HepG2 (cell line): ENCODE measurements around the gene KCNMA1. TPM values are rescaled to one million over a fixed set of nuclear protein-coding genes. Genes with fewer than 3 reads are reported as not detected.

Experiments used
- ATAC-seq: fragments of 200-7000 bp; cut with Tn5 transposase; 3 replicates; pipeline ENCODE4 v1.9.1; 2020; ENCODE audit warnings: mild to moderate bottlenecking, moderate library complexity
- BruUV-seq: library from RNA; stranded (reverse); fragments of 400-500 nt; replicated peaks from 2 replicates; lab custom pipeline; 2021; lab: Mats Ljungman, UMichigan
- CTCF ChIA-PET: fragments of 300-600 bp; formaldehyde crosslinking; extraction: SDS; loops from one replicate; lab custom pipeline; 2021; ENCODE audit warnings: low total read pairs, inconsistent platforms, low intra/inter-chr PET ratio; lab: Yijun Ruan, JAX
- POLR2A ChIA-PET: fragments of 350-600 bp; sonication (Branson Sonifier 250); formaldehyde crosslinking; loops from one replicate; lab custom pipeline; 2020; ENCODE audit warnings: antibody characterized with exemption, inconsistent platforms; lab: Yijun Ruan, JAX
- DNase-seq: peaks from one replicate; pipeline ENCODE4 v3.0.0-alpha.2; 2015; ENCODE audit warnings: low spot score
- FAIRE-seq: peaks from 3 replicates; lab custom pipeline; 2011; peaks lifted over from hg19 to GRCh38; lab: Jason Lieb, UNC
- H2AFZ ChIP-seq: one replicate; pipeline ENCODE4 v1.6.1; 2011; ENCODE audit warnings: low read length, inconsistent platforms
- H3K27ac ChIP-seq: fragments of 300-600 bp; 3 replicates; pipeline ENCODE4 v1.8.0; 2011; ENCODE audit warnings: mixed run types, mild to moderate bottlenecking, mixed read lengths, low read length, inconsistent platforms; ENCODE audit not compliant: insufficient read depth; ENCODE audit errors: extremely low read length
- H3K27me3 ChIP-seq, 2 experiments: fragments of 200-600 bp in 1 of 2; 2 replicates in 1 of 2; 3 replicates in 1 of 2; pipeline versions ENCODE4 v1.6.0 to v1.8.0; 2011; ENCODE audit warnings: low read length in 2 of 2, mild to moderate bottlenecking in 2 of 2, moderate library complexity in 2 of 2, inconsistent platforms in 1 of 2; ENCODE audit not compliant: insufficient read depth in 2 of 2, control insufficient read depth in 1 of 2
- H3K36me3 ChIP-seq, 2 experiments: fragments of 200-600 bp in 1 of 2; replicated peaks in 1 of 2; 2 replicates in 1 of 2; 3 replicates in 1 of 2; pipeline versions ENCODE4 v1.5.1 to v1.8.0; 2011; ENCODE audit warnings: low read length in 2 of 2, inconsistent platforms in 1 of 2; ENCODE audit not compliant: insufficient read depth in 2 of 2, control insufficient read depth in 1 of 2
- H3K4me1 ChIP-seq: 2 replicates; pipeline ENCODE4 v1.5.1; 2012; ENCODE audit warnings: low read length, inconsistent platforms; ENCODE audit not compliant: insufficient read depth
- H3K4me2 ChIP-seq: 2 replicates; pipeline ENCODE4 v1.6.0; 2011; ENCODE audit warnings: low read depth, low read length, inconsistent platforms
- H3K4me3 ChIP-seq, 3 experiments: fragments of 200-600 bp in 1 of 3; sonication (generic), shearing (Covaris generic) in 1 of 3; replicated peaks in 1 of 3; 2 replicates each; pipeline ENCODE4 v1.5.1; 2011 to 2016; ENCODE audit warnings: low read length in 3 of 3, inconsistent platforms in 2 of 3, low read depth in 2 of 3, mild to moderate bottlenecking in 2 of 3, control low read depth in 1 of 3, mixed read lengths in 1 of 3; ENCODE audit not compliant: insufficient read depth in 1 of 3
- H3K79me2 ChIP-seq: one replicate; pipeline ENCODE4 v1.6.1; 2011; ENCODE audit warnings: low read length, inconsistent platforms; ENCODE audit not compliant: insufficient read depth
- H3K9ac ChIP-seq: 2 replicates; pipeline ENCODE4 v1.6.0; 2011; ENCODE audit warnings: mild to moderate bottlenecking, low read depth, low read length, inconsistent platforms; ENCODE audit not compliant: insufficient read depth
- H3K9me3 ChIP-seq: 2 replicates; pipeline ENCODE4 v1.5.1; 2012; ENCODE audit warnings: mild to moderate bottlenecking, low read length
- H4K20me1 ChIP-seq: 2 replicates; pipeline ENCODE4 v1.6.0; 2011; ENCODE audit warnings: inconsistent platforms, mild to moderate bottlenecking, low read length, moderate library complexity; ENCODE audit not compliant: insufficient read depth
- CBX5 ChIP-seq: sonication (generic); formaldehyde crosslinking; IDR thresholded peaks from 2 replicates; pipeline ENCODE4 v1.4.0; 2020; ENCODE audit warnings: missing genetic modification reagents, borderline replicate concordance
- CCAR2 ChIP-seq: fragments of 200-400 bp; formaldehyde crosslinking; optimal IDR thresholded peaks from 2 replicates; pipeline ENCODE3; 2018; ENCODE audit warnings: low read depth, mild to moderate bottlenecking, low read length, moderate library complexity
- GATAD1 ChIP-seq: IDR thresholded peaks from 2 replicates; pipeline ENCODE4 v1.6.1; 2016; ENCODE audit warnings: missing genetic modification reagents, missing compliant biosample characterization
- HDAC1 ChIP-seq: sonication (generic); formaldehyde crosslinking; IDR thresholded peaks from 2 replicates; pipeline ENCODE4 v1.5.1; 2020; ENCODE audit warnings: mild to moderate bottlenecking, missing genetic modification reagents
- KAT8 ChIP-seq: IDR thresholded peaks from 2 replicates; pipeline ENCODE4 v1.6.1; 2016; ENCODE audit warnings: missing genetic modification reagents, missing compliant biosample characterization
- KDM3A ChIP-seq: IDR thresholded peaks from 2 replicates; pipeline ENCODE4 v1.6.1; 2018; ENCODE audit warnings: low read depth, missing compliant biosample characterization
- MED8 ChIP-seq: sonication (generic); formaldehyde crosslinking; IDR thresholded peaks from 2 replicates; pipeline ENCODE4 v1.8.1; 2023; ENCODE audit warnings: mild to moderate bottlenecking, missing genetic modification reagents; ENCODE audit not compliant: insufficient replicate concordance
- TAF1 ChIP-seq: sonication (generic); formaldehyde crosslinking; IDR thresholded peaks from 2 replicates; pipeline ENCODE4 v1.4.0; 2020; ENCODE audit warnings: missing genetic modification reagents
- TCF7L2 ChIP-seq: IDR thresholded peaks from 2 replicates; pipeline ENCODE4 v1.6.1; 2011; ENCODE audit warnings: mild to moderate bottlenecking, low read depth, low read length, moderate library complexity
- TOPORS ChIP-seq: sonication (generic); formaldehyde crosslinking; IDR thresholded peaks from 2 replicates; pipeline ENCODE4 v1.8.0; 2023; ENCODE audit warnings: mild to moderate bottlenecking, missing genetic modification reagents
- ZNF260 ChIP-seq: sonication (generic); formaldehyde crosslinking; IDR thresholded peaks from 2 replicates; pipeline ENCODE4 v1.4.0; 2020; ENCODE audit warnings: missing genetic modification reagents, low read depth, mild to moderate bottlenecking, borderline replicate concordance
- ZNF607 ChIP-seq: sonication (generic); formaldehyde crosslinking; IDR thresholded peaks from 2 replicates; pipeline ENCODE4 v1.5.1; 2020; ENCODE audit warnings: missing genetic modification reagents, mild to moderate bottlenecking, borderline replicate concordance
- ZNF891 ChIP-seq: sonication (generic); formaldehyde crosslinking; IDR thresholded peaks from 2 replicates; pipeline ENCODE4 v1.5.0; 2020; ENCODE audit warnings: mild to moderate bottlenecking, missing genetic modification reagents
- WGBS: methylation state at CpG from one replicate; pipeline ENCODE4 v1.1.6; 2017; ENCODE audit warnings: low lambda C conversion rate; 5-methylcytosine and 5-hydroxymethylcytosine counted together
- in situ Hi-C: cut with HindIII; loops from 2 replicates; pipeline ENCODE4 v1.10.0; 2017; ENCODE audit warnings: low pct_unique_long_range_greater_than_20kb; ENCODE audit not compliant: extremely low pct_ligation_motif_present
- intact Hi-C: fragments of 100-400 bp; cut with micrococcal nuclease; formaldehyde crosslinking; loops from one replicate; pipeline ENCODE4 v1.10.0; 2022; ENCODE audit not compliant: unreplicated experiment
- polyA plus RNA-seq, 8 experiments: library from polyadenylated mRNA; depleted of rRNA in 3 of 8; stranded (reverse) in 7 of 8; unstranded in 1 of 8; fragments of >200 nt; fragmentation: Illumina TruSeq in 4 of 8; extraction: Trizol in 4 of 8; gene quantifications; 2 replicates each; pipeline versions ENCODE4 v1.2.1 to v1.2.3, GENCODE V29; 2011 to 2016; ENCODE audit warnings: low read depth in 4 of 8, missing spikeins in 1 of 8, mixed read lengths in 1 of 8; ENCODE audit not compliant: insufficient read depth in 1 of 8
- total RNA-seq, 5 experiments: library from RNA; depleted of rRNA; stranded (reverse); fragments of >200 nt; fragmentation: Illumina TruSeq; extraction: Trizol; gene quantifications; 2 replicates each; pipeline ENCODE4 v1.2.3, GENCODE V29; 2016; ENCODE audit warnings: low read depth in 1 of 5
- TF ChIP-seq, protein P1 (sequence below): sonication (generic); formaldehyde crosslinking; IDR thresholded peaks from 2 replicates; pipeline ENCODE4 v1.9.0; 2022; ENCODE audit warnings: low read depth, missing genetic modification reagents
- TF ChIP-seq, protein P2 (sequence below): IDR thresholded peaks from 2 replicates; pipeline ENCODE4 v1.6.1; 2016; ENCODE audit warnings: low read depth
- TF ChIP-seq, protein P3 (sequence below): sonication (generic); formaldehyde crosslinking; conservative IDR thresholded peaks from 2 replicates; pipeline ENCODE4 v1.4.0; 2020; ENCODE audit warnings: mild to moderate bottlenecking, missing genetic modification reagents, moderate library complexity
- TF ChIP-seq, protein P4 (sequence below): sonication (generic); formaldehyde crosslinking; IDR thresholded peaks from 2 replicates; pipeline ENCODE4 v1.4.0; 2020; ENCODE audit warnings: mild to moderate bottlenecking, missing genetic modification reagents

The KCNMA1 gene
- total and polyA plus RNA-seq, 2 of the 13 experiments (the other 11 are each of a cell fraction or from before 2014, with no cell fraction given), result 0.02 TPM; not detected in 1

DNA sequence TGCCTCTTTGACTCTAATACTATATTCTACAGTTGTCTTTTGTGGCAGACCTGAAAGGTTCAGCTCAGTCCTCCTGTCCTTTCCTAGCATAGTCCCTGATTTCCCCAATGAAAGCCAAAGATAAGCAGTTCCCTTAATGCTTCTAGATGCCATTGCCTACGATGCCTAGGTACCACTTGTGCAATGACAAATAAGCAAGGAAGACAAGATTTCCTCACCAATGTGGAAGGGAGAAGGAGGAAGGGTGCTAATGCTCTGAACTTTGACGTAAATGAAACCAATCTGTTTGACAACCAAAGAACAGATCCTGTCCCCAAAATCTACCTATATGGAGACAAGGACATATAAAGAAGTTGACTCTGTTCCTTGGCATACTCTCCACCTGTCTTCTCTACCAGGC, 393.3 kb downstream of the KCNMA1 start:
- Histone ChIP-seq H3K9me3 (no peaks in the 10 kb centered on the region), H3K4me3 (no peak overlapping the region), H3K36me3 (no peaks in the 10 kb centered on the region), H3K9ac (no peak overlapping the region), H4K20me1 (no peaks in the 10 kb centered on the region), H3K4me1 (peaks cover 9% of the 10 kb centered on the region), H2AFZ (no peak overlapping the region), H3K27ac (no peak overlapping the region), H3K79me2 (no peaks in the 10 kb centered on the region), H3K4me2 (no peak overlapping the region), H3K27me3 (0 out of 5 replicates have a peak, but pooled peaks cover 0 to 4% of the 10 kb centered on the region in 2 experiments)
- ChIA-PET CTCF (no interaction called here), POLR2A (no interaction called here)
- no peak for ATAC-seq
- 0% methylated on average over 2 of the region's 2 CpGs for WGBS
- BruUV-seq, result no TSS peak
- no peak for DNase-seq
- FAIRE-seq, result no peak
- intact Hi-C loops (no loop called here), in situ Hi-C loops (no loop called here)
- TF ChIP-seq TAF1 (CRISPR knock-in tag) (no peak), ZNF607 (CRISPR knock-in tag) (no peak), ZNF260 (CRISPR knock-in tag) (no peak), GATAD1 (no peak), KDM3A (CRISPR knock-in tag) (no peak), CCAR2 (no peak), ZNF891 (CRISPR knock-in tag) (no peak), HDAC1 (CRISPR knock-in tag) (no peak), CBX5 (CRISPR knock-in tag) (no peak), KAT8 (CRISPR knock-in tag) (no peak), TCF7L2 (no peak), MED8 (CRISPR knock-in tag) (no peak), TOPORS (CRISPR knock-in tag) (no peak)
- TF ChIP-seq, protein P1, sequence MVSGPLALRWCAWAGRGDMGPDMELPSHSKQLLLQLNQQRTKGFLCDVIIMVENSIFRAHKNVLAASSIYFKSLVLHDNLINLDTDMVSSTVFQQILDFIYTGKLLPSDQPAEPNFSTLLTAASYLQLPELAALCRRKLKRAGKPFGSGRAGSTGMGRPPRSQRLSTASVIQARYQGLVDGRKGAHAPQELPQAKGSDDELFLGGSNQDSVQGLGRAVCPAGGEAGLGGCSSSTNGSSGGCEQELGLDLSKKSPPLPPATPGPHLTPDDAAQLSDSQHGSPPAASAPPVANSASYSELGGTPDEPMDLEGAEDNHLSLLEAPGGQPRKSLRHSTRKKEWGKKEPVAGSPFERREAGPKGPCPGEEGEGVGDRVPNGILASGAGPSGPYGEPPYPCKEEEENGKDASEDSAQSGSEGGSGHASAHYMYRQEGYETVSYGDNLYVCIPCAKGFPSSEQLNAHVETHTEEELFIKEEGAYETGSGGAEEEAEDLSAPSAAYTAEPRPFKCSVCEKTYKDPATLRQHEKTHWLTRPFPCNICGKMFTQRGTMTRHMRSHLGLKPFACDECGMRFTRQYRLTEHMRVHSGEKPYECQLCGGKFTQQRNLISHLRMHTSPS (CRISPR knock-in tag), result no peak
- TF ChIP-seq, protein P2, sequence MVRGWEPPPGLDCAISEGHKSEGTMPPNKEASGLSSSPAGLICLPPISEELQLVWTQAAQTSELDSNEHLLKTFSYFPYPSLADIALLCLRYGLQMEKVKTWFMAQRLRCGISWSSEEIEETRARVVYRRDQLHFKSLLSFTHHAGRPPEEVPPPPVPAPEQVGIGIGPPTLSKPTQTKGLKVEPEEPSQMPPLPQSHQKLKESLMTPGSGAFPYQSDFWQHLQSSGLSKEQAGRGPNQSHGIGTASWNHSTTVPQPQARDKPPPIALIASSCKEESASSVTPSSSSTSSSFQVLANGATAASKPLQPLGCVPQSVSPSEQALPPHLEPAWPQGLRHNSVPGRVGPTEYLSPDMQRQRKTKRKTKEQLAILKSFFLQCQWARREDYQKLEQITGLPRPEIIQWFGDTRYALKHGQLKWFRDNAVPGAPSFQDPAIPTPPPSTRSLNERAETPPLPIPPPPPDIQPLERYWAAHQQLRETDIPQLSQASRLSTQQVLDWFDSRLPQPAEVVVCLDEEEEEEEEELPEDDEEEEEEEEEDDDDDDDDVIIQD, result no peak
- TF ChIP-seq, protein P3, sequence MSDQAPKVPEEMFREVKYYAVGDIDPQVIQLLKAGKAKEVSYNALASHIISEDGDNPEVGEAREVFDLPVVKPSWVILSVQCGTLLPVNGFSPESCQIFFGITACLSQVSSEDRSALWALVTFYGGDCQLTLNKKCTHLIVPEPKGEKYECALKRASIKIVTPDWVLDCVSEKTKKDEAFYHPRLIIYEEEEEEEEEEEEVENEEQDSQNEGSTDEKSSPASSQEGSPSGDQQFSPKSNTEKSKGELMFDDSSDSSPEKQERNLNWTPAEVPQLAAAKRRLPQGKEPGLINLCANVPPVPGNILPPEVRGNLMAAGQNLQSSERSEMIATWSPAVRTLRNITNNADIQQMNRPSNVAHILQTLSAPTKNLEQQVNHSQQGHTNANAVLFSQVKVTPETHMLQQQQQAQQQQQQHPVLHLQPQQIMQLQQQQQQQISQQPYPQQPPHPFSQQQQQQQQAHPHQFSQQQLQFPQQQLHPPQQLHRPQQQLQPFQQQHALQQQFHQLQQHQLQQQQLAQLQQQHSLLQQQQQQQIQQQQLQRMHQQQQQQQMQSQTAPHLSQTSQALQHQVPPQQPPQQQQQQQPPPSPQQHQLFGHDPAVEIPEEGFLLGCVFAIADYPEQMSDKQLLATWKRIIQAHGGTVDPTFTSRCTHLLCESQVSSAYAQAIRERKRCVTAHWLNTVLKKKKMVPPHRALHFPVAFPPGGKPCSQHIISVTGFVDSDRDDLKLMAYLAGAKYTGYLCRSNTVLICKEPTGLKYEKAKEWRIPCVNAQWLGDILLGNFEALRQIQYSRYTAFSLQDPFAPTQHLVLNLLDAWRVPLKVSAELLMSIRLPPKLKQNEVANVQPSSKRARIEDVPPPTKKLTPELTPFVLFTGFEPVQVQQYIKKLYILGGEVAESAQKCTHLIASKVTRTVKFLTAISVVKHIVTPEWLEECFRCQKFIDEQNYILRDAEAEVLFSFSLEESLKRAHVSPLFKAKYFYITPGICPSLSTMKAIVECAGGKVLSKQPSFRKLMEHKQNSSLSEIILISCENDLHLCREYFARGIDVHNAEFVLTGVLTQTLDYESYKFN (CRISPR knock-in tag), result no peak
- TF ChIP-seq, protein P4, sequence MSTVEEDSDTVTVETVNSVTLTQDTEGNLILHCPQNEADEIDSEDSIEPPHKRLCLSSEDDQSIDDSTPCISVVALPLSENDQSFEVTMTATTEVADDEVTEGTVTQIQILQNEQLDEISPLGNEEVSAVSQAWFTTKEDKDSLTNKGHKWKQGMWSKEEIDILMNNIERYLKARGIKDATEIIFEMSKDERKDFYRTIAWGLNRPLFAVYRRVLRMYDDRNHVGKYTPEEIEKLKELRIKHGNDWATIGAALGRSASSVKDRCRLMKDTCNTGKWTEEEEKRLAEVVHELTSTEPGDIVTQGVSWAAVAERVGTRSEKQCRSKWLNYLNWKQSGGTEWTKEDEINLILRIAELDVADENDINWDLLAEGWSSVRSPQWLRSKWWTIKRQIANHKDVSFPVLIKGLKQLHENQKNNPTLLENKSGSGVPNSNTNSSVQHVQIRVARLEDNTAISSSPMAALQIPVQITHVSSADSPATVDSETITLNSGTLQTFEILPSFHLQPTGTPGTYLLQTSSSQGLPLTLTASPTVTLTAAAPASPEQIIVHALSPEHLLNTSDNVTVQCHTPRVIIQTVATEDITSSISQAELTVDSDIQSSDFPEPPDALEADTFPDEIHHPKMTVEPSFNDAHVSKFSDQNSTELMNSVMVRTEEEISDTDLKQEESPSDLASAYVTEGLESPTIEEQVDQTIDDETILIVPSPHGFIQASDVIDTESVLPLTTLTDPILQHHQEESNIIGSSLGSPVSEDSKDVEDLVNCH (CRISPR knock-in tag), result no peak
